ENCODE measurements around the gene TBC1D20. TPM values are rescaled to one million over a fixed set of nuclear protein-coding genes. Genes with fewer than 3 reads are reported as not detected.
"Not testable (repeated sequence)": the region's sequence is repeated elsewhere in the genome, so short reads cannot be mapped to it uniquely, and the experiment has no call there.

Gene TBC1D20
- total and polyA plus RNA-seq, 2 donors (not counting 1 experiment from before 2014, with no cell fraction given): 33.9 to 38.3 TPM

DNA sequence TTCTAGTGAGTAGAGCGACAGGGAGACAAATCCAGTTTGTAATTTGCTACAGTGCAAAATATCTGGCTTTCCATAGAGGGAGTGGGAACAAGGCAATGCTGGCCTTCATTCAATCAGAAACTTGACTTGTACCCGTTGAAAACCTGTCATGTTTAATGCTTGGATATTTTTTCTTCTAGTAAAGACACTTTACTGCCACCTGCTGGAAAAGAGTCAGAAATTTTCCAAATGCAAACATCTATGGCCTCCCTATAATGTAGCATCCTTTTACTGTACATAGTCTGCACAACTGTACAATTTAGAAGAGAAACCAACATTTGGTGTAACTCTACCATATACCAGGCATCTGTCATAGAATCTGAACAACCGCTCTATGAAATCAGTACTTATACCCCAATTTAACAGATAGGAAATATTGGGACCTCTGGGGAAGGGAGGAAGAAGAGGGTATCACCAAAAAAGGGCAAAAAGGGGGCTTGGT lies 16.7 kb upstream of the TBC1D20 start:
- H3K27me3 ChIP-seq (ENCODE audit: control insufficient read depth, insufficient read depth, low read length): no peaks in the 10 kb centered on the region
- no peaks in the 10 kb centered on the region for H3K4me1 ChIP-seq (ENCODE audit: control insufficient read depth, extremely low read depth, insufficient read depth, low read length)
- peaks cover 9% of the 10 kb centered on the region for H3K36me3 ChIP-seq (ENCODE audit: control insufficient read depth, insufficient read depth, low read length)
- H3K9ac ChIP-seq (ENCODE audit: insufficient read depth, low read length): no peak overlapping the region
- peak overlapping the region; percentile 4 for H3K27ac ChIP-seq (ENCODE audit: insufficient read depth, low read length)
- H3K9me3 ChIP-seq (ENCODE audit: control insufficient read depth, insufficient read depth, low read depth, low read length): no peaks in the 10 kb centered on the region
- no peak overlapping the region for H3K4me2 ChIP-seq (ENCODE audit: extremely low read depth, insufficient read depth, low read length)
- TF ChIP-seq, protein P1, sequence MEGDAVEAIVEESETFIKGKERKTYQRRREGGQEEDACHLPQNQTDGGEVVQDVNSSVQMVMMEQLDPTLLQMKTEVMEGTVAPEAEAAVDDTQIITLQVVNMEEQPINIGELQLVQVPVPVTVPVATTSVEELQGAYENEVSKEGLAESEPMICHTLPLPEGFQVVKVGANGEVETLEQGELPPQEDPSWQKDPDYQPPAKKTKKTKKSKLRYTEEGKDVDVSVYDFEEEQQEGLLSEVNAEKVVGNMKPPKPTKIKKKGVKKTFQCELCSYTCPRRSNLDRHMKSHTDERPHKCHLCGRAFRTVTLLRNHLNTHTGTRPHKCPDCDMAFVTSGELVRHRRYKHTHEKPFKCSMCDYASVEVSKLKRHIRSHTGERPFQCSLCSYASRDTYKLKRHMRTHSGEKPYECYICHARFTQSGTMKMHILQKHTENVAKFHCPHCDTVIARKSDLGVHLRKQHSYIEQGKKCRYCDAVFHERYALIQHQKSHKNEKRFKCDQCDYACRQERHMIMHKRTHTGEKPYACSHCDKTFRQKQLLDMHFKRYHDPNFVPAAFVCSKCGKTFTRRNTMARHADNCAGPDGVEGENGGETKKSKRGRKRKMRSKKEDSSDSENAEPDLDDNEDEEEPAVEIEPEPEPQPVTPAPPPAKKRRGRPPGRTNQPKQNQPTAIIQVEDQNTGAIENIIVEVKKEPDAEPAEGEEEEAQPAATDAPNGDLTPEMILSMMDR (conservative IDR thresholded peaks at IDR 0.05 in 1 of 2, IDR thresholded peaks at IDR 0.05 in 1 of 2; ENCODE audit: low read depth in 1 of 2, low read length in 2 of 2): peak; percentile 54 to 56
- no peak for TF ChIP-seq EZH2 (IDR thresholded peaks at IDR 0.05; ENCODE audit: low read length, missing control alignments)
- H3K79me2 ChIP-seq (ENCODE audit: control insufficient read depth, insufficient read depth, low read length): no peaks in the 10 kb centered on the region
- H2AFZ ChIP-seq (ENCODE audit: low read length): no peak overlapping the region
- H4K20me1 ChIP-seq (ENCODE audit: control insufficient read depth, extremely low read depth, insufficient read depth, low read length): no peaks in the 10 kb centered on the region
- DNase-seq (ENCODE audit: low read depth in 2 of 2): peak; percentile 40 to 84
- no peak overlapping the region for H3K4me3 ChIP-seq (replicated peaks in 1 of 4; ENCODE audit: control extremely low read depth in 1 of 4, insufficient read depth in 1 of 4, low read depth in 3 of 4, low read length in 4 of 4)

GRCh38 chr20:478010-478948 lies 15.9 kb upstream of the TBC1D20 start:
- no peak overlapping the region for H3K4me2 ChIP-seq (ENCODE audit: extremely low read depth, insufficient read depth, low read length)
- H3K27me3 ChIP-seq (ENCODE audit: control insufficient read depth, insufficient read depth, low read length): no peaks in the 10 kb centered on the region
- DNase-seq (ENCODE audit: low read depth in 2 of 2): peak; percentile 47 to 88
- H2AFZ ChIP-seq (ENCODE audit: low read length): no peak overlapping the region
- peaks cover 7% of the 10 kb centered on the region for H3K36me3 ChIP-seq (ENCODE audit: control insufficient read depth, insufficient read depth, low read length)
- no peaks in the 10 kb centered on the region for H3K4me1 ChIP-seq (ENCODE audit: control insufficient read depth, extremely low read depth, insufficient read depth, low read length)
- no peaks in the 10 kb centered on the region for H4K20me1 ChIP-seq (ENCODE audit: control insufficient read depth, extremely low read depth, insufficient read depth, low read length)
- no peak overlapping the region for H3K4me3 ChIP-seq (replicated peaks in 1 of 4; ENCODE audit: control extremely low read depth in 1 of 4, insufficient read depth in 1 of 4, low read depth in 3 of 4, low read length in 4 of 4)
- no peak overlapping the region for H3K9ac ChIP-seq (ENCODE audit: insufficient read depth, low read length)
- H3K79me2 ChIP-seq (ENCODE audit: control insufficient read depth, insufficient read depth, low read length): no peaks in the 10 kb centered on the region
- TF ChIP-seq, protein P1 (conservative IDR thresholded peaks at IDR 0.05 in 1 of 2, IDR thresholded peaks at IDR 0.05 in 1 of 2; ENCODE audit: low read depth in 1 of 2, low read length in 2 of 2): no peak
- TF ChIP-seq EZH2 (IDR thresholded peaks at IDR 0.05; ENCODE audit: low read length, missing control alignments): no peak
- H3K9me3 ChIP-seq (ENCODE audit: control insufficient read depth, insufficient read depth, low read depth, low read length): no peaks in the 10 kb centered on the region
- peak overlapping the region; percentile 4 for H3K27ac ChIP-seq (ENCODE audit: insufficient read depth, low read length)

DNA sequence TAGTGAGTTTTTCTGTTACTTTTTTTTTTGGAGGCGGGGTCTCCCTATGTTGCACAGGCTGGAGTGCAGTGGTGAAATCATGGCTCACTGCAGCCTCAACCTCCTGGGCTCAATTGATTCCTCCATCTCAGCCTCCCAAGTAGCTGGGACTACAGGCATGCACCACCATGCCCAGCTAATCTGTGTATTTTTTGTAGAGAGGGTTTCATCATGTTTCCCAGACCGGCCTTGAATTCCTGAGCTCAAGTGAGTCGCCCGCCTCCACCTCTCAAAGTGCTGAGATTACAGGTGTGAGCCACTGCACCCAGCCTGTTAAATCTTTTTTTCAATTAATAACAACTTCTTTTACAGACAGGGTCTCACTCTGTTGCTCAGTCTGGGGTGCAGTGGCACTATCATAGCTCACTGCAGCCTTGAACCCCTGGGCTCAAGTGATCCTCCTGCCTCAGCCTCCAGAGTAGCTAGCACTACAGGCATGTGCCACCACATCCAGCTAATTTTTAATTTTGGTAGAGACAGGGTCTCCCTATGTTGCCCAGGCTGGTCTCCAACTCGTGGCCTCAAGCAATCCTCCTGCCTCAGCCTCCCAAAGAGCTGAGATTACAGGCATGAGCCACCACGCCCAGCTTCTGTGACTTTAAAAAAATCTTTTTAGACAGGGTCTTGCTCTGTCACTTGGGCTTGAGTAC lies 14.4 kb upstream of the TBC1D20 start:
- not testable (repeated sequence) for H4K20me1 ChIP-seq (ENCODE audit: control insufficient read depth, extremely low read depth, insufficient read depth, low read length); H3K27me3 ChIP-seq (ENCODE audit: control insufficient read depth, insufficient read depth, low read length); H3K4me3 ChIP-seq (replicated peaks in 1 of 4; ENCODE audit: control extremely low read depth in 1 of 4, insufficient read depth in 1 of 4, low read depth in 3 of 4, low read length in 4 of 4); H3K79me2 ChIP-seq (ENCODE audit: control insufficient read depth, insufficient read depth, low read length); H3K9me3 ChIP-seq (ENCODE audit: control insufficient read depth, insufficient read depth, low read depth, low read length); H3K4me2 ChIP-seq (ENCODE audit: extremely low read depth, insufficient read depth, low read length); H3K36me3 ChIP-seq (ENCODE audit: control insufficient read depth, insufficient read depth, low read length); H3K27ac ChIP-seq (ENCODE audit: insufficient read depth, low read length); H2AFZ ChIP-seq (ENCODE audit: low read length); DNase-seq (ENCODE audit: low read depth in 2 of 2); H3K4me1 ChIP-seq (ENCODE audit: control insufficient read depth, extremely low read depth, insufficient read depth, low read length); H3K9ac ChIP-seq (ENCODE audit: insufficient read depth, low read length)
